ENCODE results near the gene TLCD3B. TPM values are rescaled to one million over a fixed set of nuclear protein-coding genes. Genes with fewer than 3 reads are reported as not detected.
A peak's percentile ranks its signal among the peaks of the same experiment; 100 is the strongest.

The TLCD3B gene
- total and polyA plus RNA-seq, 2 of the 4 experiments (the other 2 are of a cell fraction) = 0.19 TPM; not detected in 1

GRCh38 chr16:30065943-30066760, 35.1 kb upstream of the TLCD3B start:
- Histone ChIP-seq H3K9me1 (ENCODE audit: insufficient read depth, low read length) (peaks cover 23% of the 10 kb centered on the region), H2BK20ac (ENCODE audit: low read depth, low read length) (no peak overlapping the region), H2AK5ac (ENCODE audit: low read depth, low read length) (peak overlapping the region; percentile 98), H4K20me1 (ENCODE audit: insufficient read depth, low read length) (peaks cover 55% of the 10 kb centered on the region), H2BK15ac (ENCODE audit: low read depth, low read length) (no peak overlapping the region), H2BK120ac (ENCODE audit: low read depth, low read length) (peak overlapping the region; percentile 54; the same call in 1 of the 2 replicates), H3K27ac (ENCODE audit: insufficient read depth, low read length) (peak overlapping the region; percentile 99), H3K9ac (ENCODE audit: low read depth, low read length) (peak overlapping the region; percentile 96), H3K36me3 (ENCODE audit: control insufficient read depth, insufficient read depth, low read length) (peaks cover 43% of the 10 kb centered on the region), H3K14ac (replicated peaks; ENCODE audit: low read depth, low read length) (peak overlapping the region; percentile 98), H4K91ac (ENCODE audit: insufficient read depth, low read depth, low read length) (peak overlapping the region; percentile 96), H3K23ac (ENCODE audit: low read depth, low read length) (peak overlapping the region; percentile 98), H3K9me3 (ENCODE audit: control insufficient read depth, insufficient read depth, low read length) (no peaks in the 10 kb centered on the region), H2AK9ac (replicated peaks; ENCODE audit: low read depth, low read length, poor library complexity) (peak overlapping the region; percentile 100), H3K56ac (ENCODE audit: extremely low read depth, insufficient read depth, low read length) (peak overlapping the region; percentile 89), H3K4me3 (ENCODE audit: insufficient read depth, low read depth, low read length) (peak overlapping the region; percentile 85), H2AFZ (replicated peaks; ENCODE audit: low read length, poor library complexity) (peak overlapping the region; percentile 84), H3K79me1 (ENCODE audit: low read depth in 1 of 2, low read length in 2 of 2) (peaks cover 25 to 61% of the 10 kb centered on the region in 2 experiments; a peak in 3 of 4 replicates), H2BK5ac (ENCODE audit: low read depth, low read length, poor library complexity, severe bottlenecking) (peak overlapping the region; percentile 98), H3K4ac (ENCODE audit: low read depth, low read length) (peak overlapping the region; percentile 96), H3K18ac (ENCODE audit: low read depth, low read length) (peak overlapping the region; percentile 56), H4K8ac (ENCODE audit: low read depth in 2 of 2, low read length in 2 of 2) (peak overlapping the region; percentile 71 to 84), H3K4me1 (ENCODE audit: control insufficient read depth, insufficient read depth, low read length) (peaks cover 32% of the 10 kb centered on the region), H3K27me3 (ENCODE audit: control insufficient read depth, insufficient read depth, low read length) (no peaks in the 10 kb centered on the region), H4K5ac (ENCODE audit: low read depth, low read length) (peak overlapping the region; percentile 45), H3K4me2 (ENCODE audit: low read depth, low read length) (peak overlapping the region; percentile 96)
- ChIA-PET POLR2A (ENCODE audit: unreplicated experiment) (interaction anchor here (1.0 to 1.3 kb wide), 3 partner anchors 10 to 13 kb away, joined by 3 to 6 read pairs (median 4); no protein-coding TSS in a partner anchor), CTCF (interaction anchor here (1.0 kb wide), 1 partner anchor 11 kb away, joined by 3 read pairs; no protein-coding TSS in a partner anchor)
- intact Hi-C loops (cut with micrococcal nuclease) = no loop called here
- 2% methylated on average over 9 of the region's 44 CpGs; no CpG with 5 or more reads in 1 of the 2 experiments for WGBS, 2 experiments (ENCODE audit: extremely low coverage in 2 of 2, insufficient read length in 1 of 2)
- BruUV-seq (replicated peaks) = TSS peak; percentile 22
- DNase-seq (peak; percentile 70), ATAC-seq (ENCODE audit: low read depth) (peak; percentile 27)
- in situ Hi-C loops (cut with MboI; ENCODE audit: low sequenced_read_pairs) = no loop called here
- TF ChIP-seq RFX5 (IDR thresholded peaks at IDR 0.05; ENCODE audit: low read depth, low read length) (no peak), NFE2L2 (IDR thresholded peaks at IDR 0.05; ENCODE audit: low read depth, low read length) (peak; percentile 72), MXI1 (IDR thresholded peaks at IDR 0.05; ENCODE audit: borderline replicate concordance, low read depth, low read length) (0 out of 2 replicates have a peak, but pooled peaks have one; percentile 40), BHLHE40 (IDR thresholded peaks at IDR 0.05; ENCODE audit: low read depth, low read length) (0 out of 2 replicates have a peak, but pooled peaks have one; percentile 27), MAFK (IDR thresholded peaks at IDR 0.05; ENCODE audit: low read depth, low read length) (no peak), FOS (IDR thresholded peaks at IDR 0.05; ENCODE audit: low read depth, low read length) (no peak; the same call in 1 of the 2 replicates), POLR2A (IDR thresholded peaks at IDR 0.05; ENCODE audit: low read depth, low read length) (peak; percentile 6; the same call in 1 of the 2 replicates), CHD1 (IDR thresholded peaks at IDR 0.05; ENCODE audit: low read depth, low read length) (no peak; the same call in 1 of the 2 replicates), RCOR1 (IDR thresholded peaks at IDR 0.05; ENCODE audit: insufficient replicate concordance, low read length) (no peak), RAD21 (IDR thresholded peaks at IDR 0.05; ENCODE audit: low read length) (no peak), CEBPB (IDR thresholded peaks at IDR 0.05; ENCODE audit: low read depth, low read length) (peak; percentile 84), CTCF (conservative IDR thresholded peaks at IDR 0.05; ENCODE audit: low read depth, low read length) (no peak)
- TF ChIP-seq, protein P1, sequence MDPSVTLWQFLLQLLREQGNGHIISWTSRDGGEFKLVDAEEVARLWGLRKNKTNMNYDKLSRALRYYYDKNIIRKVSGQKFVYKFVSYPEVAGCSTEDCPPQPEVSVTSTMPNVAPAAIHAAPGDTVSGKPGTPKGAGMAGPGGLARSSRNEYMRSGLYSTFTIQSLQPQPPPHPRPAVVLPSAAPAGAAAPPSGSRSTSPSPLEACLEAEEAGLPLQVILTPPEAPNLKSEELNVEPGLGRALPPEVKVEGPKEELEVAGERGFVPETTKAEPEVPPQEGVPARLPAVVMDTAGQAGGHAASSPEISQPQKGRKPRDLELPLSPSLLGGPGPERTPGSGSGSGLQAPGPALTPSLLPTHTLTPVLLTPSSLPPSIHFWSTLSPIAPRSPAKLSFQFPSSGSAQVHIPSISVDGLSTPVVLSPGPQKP (IDR thresholded peaks at IDR 0.05; ENCODE audit: borderline replicate concordance, low read depth, low read length) = no peak
- dilution Hi-C loops (cut with HindIII; ENCODE audit: low sequenced_read_pairs, unreplicated experiment) = no loop called here
